C4-2B (cell line): ENCODE data around the gene WNT10A.

ENCODE experiments used
- H3K27ac ChIP-seq: fragments of 450-650 bp; 2 replicates; pipeline ENCODE4 v1.5.1; 2017
- CTCF ChIP-seq: fragments of 450-650 bp; conservative IDR thresholded peaks from 2 replicates; pipeline ENCODE4 v1.5.1; 2017; ENCODE audit warnings: mild to moderate bottlenecking
- ZFX ChIP-seq: fragments of 450-650 bp; IDR thresholded peaks from 2 replicates; pipeline ENCODE4 v1.6.1; 2017

Gene WNT10A

GRCh38 chr2:218883491-218884490 is 3.1 kb downstream of the WNT10A start:
- TF ChIP-seq CTCF: no peak
- no peak for TF ChIP-seq ZFX
- no peak overlapping the region for H3K27ac ChIP-seq

- TF ChIP-seq ZFX (no peak), CTCF (no peak)
- H3K27ac ChIP-seq: no peak overlapping the region
Observed at GRCh38 chr2:218884519-218884918, 3.9 kb downstream of the WNT10A start.

- TF ChIP-seq CTCF (no peak), ZFX (no peak)
- no peak overlapping the region for H3K27ac ChIP-seq
Observed at GRCh38 chr2:218885981-218886947, 5.6 kb downstream of the WNT10A start.

- TF ChIP-seq CTCF: no peak
- TF ChIP-seq ZFX: no peak
- H3K27ac ChIP-seq: no peak overlapping the region
Observed at GRCh38 chr2:218887079-218887478, 6.4 kb downstream of the WNT10A start.

- TF ChIP-seq CTCF (no peak), ZFX (no peak)
- H3K27ac ChIP-seq: no peak overlapping the region
Observed at GRCh38 chr2:218888341-218888740, 7.7 kb downstream of the WNT10A start.

GRCh38 chr2:218889937-218890336 is 9.3 kb downstream of the WNT10A start:
- TF ChIP-seq CTCF (no peak), ZFX (no peak)
- H3K27ac ChIP-seq: no peak overlapping the region

GRCh38 chr2:218890369-218890768 is 9.7 kb downstream of the WNT10A start:
- H3K27ac ChIP-seq: no peak overlapping the region
- TF ChIP-seq CTCF (no peak), ZFX (no peak)
